GM23338 (cell line): ENCODE measurements around the gene IDUA.

Experiments
- CTCF ChIP-seq, 2 experiments: fragments of 200-600 bp in 1 of 2; sonication (generic) in 1 of 2; conservative IDR thresholded peaks; 2 replicates each; pipeline versions ENCODE4 v1.5.1 to v1.6.1; 2016 to 2017; ENCODE audit warnings: antibody characterized with exemption in 2 of 2, low read depth in 2 of 2, mild to moderate bottlenecking in 2 of 2, moderate library complexity in 1 of 2
- EZH2 ChIP-seq: fragments of 200-600 bp; sonication (generic); IDR thresholded peaks from one replicate; pipeline ENCODE4 v1.8.0; 2017; ENCODE audit warnings: antibody characterized with exemption, mild to moderate bottlenecking, low read depth; ENCODE audit not compliant: unreplicated experiment
- EZH2phosphoT487 ChIP-seq: fragments of 200-600 bp; sonication (generic); IDR thresholded peaks from one replicate; pipeline ENCODE4 v1.8.1; 2018; ENCODE audit warnings: antibody characterized with exemption; ENCODE audit not compliant: unreplicated experiment
- POLR2AphosphoS5 ChIP-seq: IDR thresholded peaks from 2 replicates; pipeline ENCODE4 v1.6.1; 2016; ENCODE audit warnings: antibody characterized with exemption, low read depth
- TF ChIP-seq, protein P1 (sequence below): IDR thresholded peaks from one replicate; pipeline ENCODE4 v1.6.1; 2018; ENCODE audit warnings: antibody characterized with exemption; ENCODE audit not compliant: unreplicated experiment

- TF ChIP-seq EZH2 (no peak), CTCF (conservative IDR thresholded peaks at IDR 0.05; ENCODE audit: low read depth in 2 of 2) (no peak), EZH2phosphoT487 (no peak), POLR2AphosphoS5 (no peak)
- TF ChIP-seq, protein P1, sequence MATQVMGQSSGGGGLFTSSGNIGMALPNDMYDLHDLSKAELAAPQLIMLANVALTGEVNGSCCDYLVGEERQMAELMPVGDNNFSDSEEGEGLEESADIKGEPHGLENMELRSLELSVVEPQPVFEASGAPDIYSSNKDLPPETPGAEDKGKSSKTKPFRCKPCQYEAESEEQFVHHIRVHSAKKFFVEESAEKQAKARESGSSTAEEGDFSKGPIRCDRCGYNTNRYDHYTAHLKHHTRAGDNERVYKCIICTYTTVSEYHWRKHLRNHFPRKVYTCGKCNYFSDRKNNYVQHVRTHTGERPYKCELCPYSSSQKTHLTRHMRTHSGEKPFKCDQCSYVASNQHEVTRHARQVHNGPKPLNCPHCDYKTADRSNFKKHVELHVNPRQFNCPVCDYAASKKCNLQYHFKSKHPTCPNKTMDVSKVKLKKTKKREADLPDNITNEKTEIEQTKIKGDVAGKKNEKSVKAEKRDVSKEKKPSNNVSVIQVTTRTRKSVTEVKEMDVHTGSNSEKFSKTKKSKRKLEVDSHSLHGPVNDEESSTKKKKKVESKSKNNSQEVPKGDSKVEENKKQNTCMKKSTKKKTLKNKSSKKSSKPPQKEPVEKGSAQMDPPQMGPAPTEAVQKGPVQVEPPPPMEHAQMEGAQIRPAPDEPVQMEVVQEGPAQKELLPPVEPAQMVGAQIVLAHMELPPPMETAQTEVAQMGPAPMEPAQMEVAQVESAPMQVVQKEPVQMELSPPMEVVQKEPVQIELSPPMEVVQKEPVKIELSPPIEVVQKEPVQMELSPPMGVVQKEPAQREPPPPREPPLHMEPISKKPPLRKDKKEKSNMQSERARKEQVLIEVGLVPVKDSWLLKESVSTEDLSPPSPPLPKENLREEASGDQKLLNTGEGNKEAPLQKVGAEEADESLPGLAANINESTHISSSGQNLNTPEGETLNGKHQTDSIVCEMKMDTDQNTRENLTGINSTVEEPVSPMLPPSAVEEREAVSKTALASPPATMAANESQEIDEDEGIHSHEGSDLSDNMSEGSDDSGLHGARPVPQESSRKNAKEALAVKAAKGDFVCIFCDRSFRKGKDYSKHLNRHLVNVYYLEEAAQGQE, result no peak
These were observed 34.7 kb downstream of the IDUA start for GRCh38 chr4:1021386-1022050.
